Neural cell (in vitro differentiated cells): ENCODE results near the gene GLS.

Experiments used
- EP300 ChIP-seq: fragments of 450-650 bp; conservative IDR thresholded peaks from 2 replicates; pipeline ENCODE4 v1.6.1; 2014; ENCODE audit warnings: antibody characterized with exemption, mild to moderate bottlenecking, moderate library complexity; ENCODE audit not compliant: poor library complexity, severe bottlenecking
- EZH2 ChIP-seq: fragments of 200-600, 300-800 bp; shearing (Covaris generic), sonication (generic); IDR thresholded peaks from 2 replicates; pipeline ENCODE4 v1.6.1; 2014; ENCODE audit warnings: antibody characterized with exemption, low read length, borderline replicate concordance, mild to moderate bottlenecking; ENCODE audit not compliant: insufficient read depth, poor library complexity, severe bottlenecking
- MXI1 ChIP-seq: fragments of 450-650 bp; conservative IDR thresholded peaks from 2 replicates; pipeline ENCODE4 v1.6.1; 2014; ENCODE audit warnings: antibody characterized with exemption, mild to moderate bottlenecking; ENCODE audit not compliant: poor library complexity, severe bottlenecking
- POLR2AphosphoS5 ChIP-seq: IDR thresholded peaks from 2 replicates; pipeline ENCODE4 v1.6.1; 2012
- SMC3 ChIP-seq: fragments of 450-650 bp; conservative IDR thresholded peaks from 2 replicates; pipeline ENCODE4 v1.6.1; 2014; ENCODE audit warnings: antibody characterized with exemption, mild to moderate bottlenecking, moderate library complexity; ENCODE audit not compliant: poor library complexity
- TAF1 ChIP-seq: IDR thresholded peaks from 2 replicates; pipeline ENCODE4 v1.6.1; 2012; ENCODE audit warnings: low read depth
- TF ChIP-seq, protein P1 (sequence below): IDR thresholded peaks from 2 replicates; pipeline ENCODE4 v1.6.1; 2012; ENCODE audit warnings: borderline replicate concordance
- TF ChIP-seq, protein P2 (sequence below): fragments of 450-650 bp; IDR thresholded peaks from 2 replicates; pipeline ENCODE4 v1.5.1; 2014; ENCODE audit warnings: antibody characterized with exemption, mild to moderate bottlenecking, moderate library complexity; ENCODE audit not compliant: poor library complexity, severe bottlenecking

DNA sequence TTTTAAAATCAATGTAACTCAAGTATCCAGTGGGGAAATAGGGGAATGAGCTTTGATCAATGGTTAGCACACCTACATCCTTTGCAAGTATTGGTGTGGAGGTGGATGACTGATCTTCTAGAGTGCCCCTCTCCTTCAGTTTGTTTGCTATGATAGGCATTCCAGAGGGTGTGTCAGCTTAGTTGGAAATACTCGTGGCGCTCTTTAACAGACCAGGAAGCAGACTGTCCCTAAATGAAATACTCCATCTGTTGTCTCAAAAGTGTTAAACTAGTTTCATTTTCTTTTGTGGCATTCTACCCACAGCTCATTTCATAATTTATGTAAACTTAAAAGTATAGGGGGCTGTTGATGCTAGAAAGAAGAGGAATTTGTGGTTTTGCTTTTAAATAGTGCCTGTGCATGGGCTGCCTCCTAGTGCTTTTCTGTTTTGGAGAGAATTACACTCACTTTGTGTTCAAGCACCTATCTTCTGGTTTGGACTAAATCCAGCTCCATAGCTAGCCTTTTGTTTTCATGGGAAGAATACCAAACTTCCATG lies 67.2 kb downstream of the GLS start:
- TF ChIP-seq, protein P1, sequence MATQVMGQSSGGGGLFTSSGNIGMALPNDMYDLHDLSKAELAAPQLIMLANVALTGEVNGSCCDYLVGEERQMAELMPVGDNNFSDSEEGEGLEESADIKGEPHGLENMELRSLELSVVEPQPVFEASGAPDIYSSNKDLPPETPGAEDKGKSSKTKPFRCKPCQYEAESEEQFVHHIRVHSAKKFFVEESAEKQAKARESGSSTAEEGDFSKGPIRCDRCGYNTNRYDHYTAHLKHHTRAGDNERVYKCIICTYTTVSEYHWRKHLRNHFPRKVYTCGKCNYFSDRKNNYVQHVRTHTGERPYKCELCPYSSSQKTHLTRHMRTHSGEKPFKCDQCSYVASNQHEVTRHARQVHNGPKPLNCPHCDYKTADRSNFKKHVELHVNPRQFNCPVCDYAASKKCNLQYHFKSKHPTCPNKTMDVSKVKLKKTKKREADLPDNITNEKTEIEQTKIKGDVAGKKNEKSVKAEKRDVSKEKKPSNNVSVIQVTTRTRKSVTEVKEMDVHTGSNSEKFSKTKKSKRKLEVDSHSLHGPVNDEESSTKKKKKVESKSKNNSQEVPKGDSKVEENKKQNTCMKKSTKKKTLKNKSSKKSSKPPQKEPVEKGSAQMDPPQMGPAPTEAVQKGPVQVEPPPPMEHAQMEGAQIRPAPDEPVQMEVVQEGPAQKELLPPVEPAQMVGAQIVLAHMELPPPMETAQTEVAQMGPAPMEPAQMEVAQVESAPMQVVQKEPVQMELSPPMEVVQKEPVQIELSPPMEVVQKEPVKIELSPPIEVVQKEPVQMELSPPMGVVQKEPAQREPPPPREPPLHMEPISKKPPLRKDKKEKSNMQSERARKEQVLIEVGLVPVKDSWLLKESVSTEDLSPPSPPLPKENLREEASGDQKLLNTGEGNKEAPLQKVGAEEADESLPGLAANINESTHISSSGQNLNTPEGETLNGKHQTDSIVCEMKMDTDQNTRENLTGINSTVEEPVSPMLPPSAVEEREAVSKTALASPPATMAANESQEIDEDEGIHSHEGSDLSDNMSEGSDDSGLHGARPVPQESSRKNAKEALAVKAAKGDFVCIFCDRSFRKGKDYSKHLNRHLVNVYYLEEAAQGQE: no peak
- TF ChIP-seq, protein P2, sequence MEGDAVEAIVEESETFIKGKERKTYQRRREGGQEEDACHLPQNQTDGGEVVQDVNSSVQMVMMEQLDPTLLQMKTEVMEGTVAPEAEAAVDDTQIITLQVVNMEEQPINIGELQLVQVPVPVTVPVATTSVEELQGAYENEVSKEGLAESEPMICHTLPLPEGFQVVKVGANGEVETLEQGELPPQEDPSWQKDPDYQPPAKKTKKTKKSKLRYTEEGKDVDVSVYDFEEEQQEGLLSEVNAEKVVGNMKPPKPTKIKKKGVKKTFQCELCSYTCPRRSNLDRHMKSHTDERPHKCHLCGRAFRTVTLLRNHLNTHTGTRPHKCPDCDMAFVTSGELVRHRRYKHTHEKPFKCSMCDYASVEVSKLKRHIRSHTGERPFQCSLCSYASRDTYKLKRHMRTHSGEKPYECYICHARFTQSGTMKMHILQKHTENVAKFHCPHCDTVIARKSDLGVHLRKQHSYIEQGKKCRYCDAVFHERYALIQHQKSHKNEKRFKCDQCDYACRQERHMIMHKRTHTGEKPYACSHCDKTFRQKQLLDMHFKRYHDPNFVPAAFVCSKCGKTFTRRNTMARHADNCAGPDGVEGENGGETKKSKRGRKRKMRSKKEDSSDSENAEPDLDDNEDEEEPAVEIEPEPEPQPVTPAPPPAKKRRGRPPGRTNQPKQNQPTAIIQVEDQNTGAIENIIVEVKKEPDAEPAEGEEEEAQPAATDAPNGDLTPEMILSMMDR: no peak
- TF ChIP-seq EZH2 (no peak), POLR2AphosphoS5 (no peak), MXI1 (no peak), TAF1 (no peak), EP300 (no peak), SMC3 (no peak)
